GM23248 (cell line): Measurements from ENCODE around the gene MAP3K4.

Experiments
- EZH2 ChIP-seq: fragments of 200-600 bp; sonication (generic); IDR thresholded peaks from 2 replicates; pipeline ENCODE4 v1.6.1; 2018; ENCODE audit warnings: antibody characterized with exemption, mild to moderate bottlenecking; ENCODE audit not compliant: insufficient read depth, poor library complexity, severe bottlenecking
- EZH2phosphoT487 ChIP-seq: fragments of 200-600 bp; sonication (generic); IDR thresholded peaks from 2 replicates; pipeline ENCODE4 v1.6.1; 2018; ENCODE audit warnings: antibody characterized with exemption, moderate library complexity, mild to moderate bottlenecking, low read depth; ENCODE audit not compliant: insufficient read depth

GRCh38 chr6:161109366-161109765 lies 117.8 kb downstream of the MAP3K4 start:
- no peak for TF ChIP-seq EZH2phosphoT487
- no peak for TF ChIP-seq EZH2
